PC-9 (cell line): ENCODE measurements around the gene FAM169A. TPM values are rescaled to one million over a fixed set of nuclear protein-coding genes. Genes with fewer than 3 reads are reported as not detected.
"Not testable (repeated sequence)": the region's sequence is repeated elsewhere in the genome, so short reads cannot be mapped to it uniquely, and the experiment has no call there.

ENCODE experiments used
- Bru-seq: library from RNA; stranded (reverse); fragments of 400-500 nt; gene quantifications from one replicate; lab custom pipeline; 2021; lab: Mats Ljungman, UMichigan
- BruChase-seq, 2 experiments: library from RNA; stranded (reverse); fragments of 400-500 nt; gene quantifications; one replicate each; lab custom pipeline; 2021; lab: Mats Ljungman, UMichigan
- BruUV-seq: library from RNA; stranded (reverse); fragments of 400-500 nt; replicated peaks from 2 replicates; lab custom pipeline; 2021; lab: Mats Ljungman, UMichigan
- CTCF ChIA-PET: fragments of 300-600 bp; sonication (Branson Sonifier 250); formaldehyde crosslinking; loops from one replicate; lab custom pipeline; 2022; ENCODE audit warnings: antibody characterized with exemption; lab: Charles Lee
- POLR2A ChIA-PET: fragments of 300-600 bp; sonication (Branson Sonifier 250); formaldehyde crosslinking; loops from one replicate; lab custom pipeline; 2022; ENCODE audit warnings: antibody characterized with exemption; ENCODE audit not compliant: unreplicated experiment; lab: Charles Lee
- DNase-seq, 2 experiments: peaks; one replicate each; pipeline versions ENCODE4 v3.0.0 to v3.0.0-alpha.2; 2015 to 2022; ENCODE audit warnings: mixed read lengths in 1 of 2
- H2AFZ ChIP-seq: fragments of 200-600 bp; sonication (generic); 2 replicates; pipeline ENCODE4 v1.8.1; 2017; ENCODE audit warnings: antibody characterized with exemption
- H3F3A ChIP-seq: fragments of 200-600 bp; sonication (generic); 2 replicates; pipeline ENCODE4 v1.8.1; 2017; ENCODE audit warnings: antibody characterized with exemption, mild to moderate bottlenecking, low read depth; ENCODE audit not compliant: insufficient read depth
- H3K27ac ChIP-seq: fragments of 200-600 bp; sonication (generic); 2 replicates; pipeline ENCODE4 v1.6.1; 2016; ENCODE audit warnings: mixed run types
- H3K27me3 ChIP-seq: fragments of 200-600 bp; sonication (generic); 2 replicates; pipeline ENCODE4 v1.6.1; 2016; ENCODE audit warnings: low read depth, mixed run types; ENCODE audit not compliant: insufficient read depth
- H3K36me3 ChIP-seq: fragments of 200-600 bp; sonication (generic); 2 replicates; pipeline ENCODE4 v1.6.1; 2016; ENCODE audit warnings: low read depth, mixed run types
- H3K4me1 ChIP-seq: fragments of 200-600 bp; sonication (generic); replicated peaks from 2 replicates; pipeline ENCODE4 v1.6.1; 2016; ENCODE audit warnings: mixed run types; ENCODE audit not compliant: insufficient read depth
- H3K4me2 ChIP-seq: fragments of 200-600 bp; sonication (generic); 2 replicates; pipeline ENCODE4 v1.6.1; 2017; ENCODE audit warnings: mixed run types
- H3K4me3 ChIP-seq: fragments of 200-600 bp; sonication (generic); 2 replicates; pipeline ENCODE4 v1.6.1; 2016; ENCODE audit warnings: mixed run types
- H3K79me2 ChIP-seq: fragments of 200-600 bp; sonication (generic); 2 replicates; pipeline ENCODE4 v1.6.1; 2017; ENCODE audit warnings: low read depth, mixed run types
- H3K9me2 ChIP-seq: fragments of 200-600 bp; sonication (generic); 2 replicates; pipeline ENCODE4 v1.8.1; 2017; ENCODE audit warnings: mild to moderate bottlenecking; ENCODE audit not compliant: insufficient read depth
- H3K9me3 ChIP-seq: fragments of 200-600 bp; sonication (generic); 2 replicates; pipeline ENCODE4 v1.8.1; 2016; ENCODE audit warnings: low read depth; ENCODE audit not compliant: insufficient read depth
- H4K20me1 ChIP-seq: fragments of 200-600 bp; sonication (generic); 2 replicates; pipeline ENCODE4 v1.8.1; 2017; ENCODE audit not compliant: insufficient read depth
- EZH2 ChIP-seq: fragments of 200-600 bp; sonication (generic); IDR thresholded peaks from 2 replicates; pipeline ENCODE4 v1.8.0; 2017; ENCODE audit warnings: antibody characterized with exemption, low read depth
- intact Hi-C: fragments of 100-400 bp; cut with micrococcal nuclease; formaldehyde crosslinking; loops from one replicate; pipeline ENCODE4 v1.10.0; 2022; ENCODE audit not compliant: unreplicated experiment
- long read RNA-seq: library from polyadenylated mRNA; stranded (forward); transcript quantifications from one replicate; pipeline ENCODE4 v2.0.0, GENCODE V29; 2022
- total RNA-seq: library from RNA; stranded (reverse); gene quantifications from 2 replicates; pipeline ENCODE4 v1.2.3, GENCODE V29; 2021
- TF ChIP-seq, protein P1 (sequence below): fragments of 200-600 bp; sonication (generic); conservative IDR thresholded peaks from 2 replicates; pipeline ENCODE4 v1.6.1; 2017; ENCODE audit warnings: mixed run types, antibody characterized with exemption, mild to moderate bottlenecking, moderate library complexity

Gene FAM169A
- total RNA-seq (2.1 and 3.9 TPM in 2 replicates), Bru-seq, nascent RNA (percentile 51 among the genes with signal in this experiment), BruChase-seq, experiment 1, labeled RNA remaining after a 2-hour chase (percentile 45 among the genes with signal in this experiment), BruChase-seq, experiment 2, labeled RNA remaining after a 6-hour chase (percentile 48 among the genes with signal in this experiment)
- long read RNA-seq, partial matches to known transcripts = 0 of 2 reads
- long read RNA-seq, other reads (novel, unspliced or antisense) = 2 of 2 reads

DNA sequence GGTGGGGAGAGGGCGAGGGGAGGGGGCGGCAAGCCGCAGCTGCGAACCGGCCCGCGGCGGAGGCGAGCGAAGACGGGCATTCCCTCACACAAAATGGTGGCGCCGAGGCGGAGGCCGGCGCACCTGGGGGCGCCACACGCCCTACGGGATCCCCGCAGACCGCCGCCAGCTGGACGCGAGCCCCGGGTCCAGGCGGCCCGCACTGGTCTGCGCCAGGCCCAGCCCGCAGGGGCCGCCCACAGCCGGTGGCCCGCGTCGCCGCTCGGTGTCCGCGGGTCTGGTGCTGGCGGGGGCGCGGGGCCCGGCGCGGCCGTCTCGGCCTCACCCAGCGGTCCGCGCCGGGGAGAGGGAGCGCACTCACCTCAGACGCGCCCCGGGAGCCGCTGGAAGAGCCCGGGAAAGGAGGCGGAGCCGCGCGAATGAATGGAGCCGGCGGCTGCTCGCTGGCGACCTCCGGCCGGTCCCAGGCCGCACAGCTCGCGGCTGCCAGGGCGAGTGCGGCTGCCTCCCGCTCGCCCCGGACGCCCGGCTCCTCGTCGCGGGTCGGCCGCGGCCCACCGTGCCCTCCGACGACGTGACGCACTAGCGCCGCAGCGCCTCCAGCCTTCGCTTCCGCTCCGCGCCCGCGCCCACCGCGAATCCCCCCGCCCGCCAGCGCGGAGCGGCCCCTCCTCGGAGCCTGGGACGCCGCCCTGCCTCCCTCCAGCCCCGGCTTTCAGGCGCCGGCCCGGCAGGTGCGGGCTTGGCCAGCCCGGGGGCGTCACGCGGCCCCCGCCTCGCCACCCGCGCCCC is at the start of gene FAM169A:
TSS of gene FAM169A (minus strand) at position 584 of the 792 bp plus-strand sequence. CDS start 24,711 bp downstream, outside the sequence.
- no peak for TF ChIP-seq EZH2
- TF ChIP-seq, protein P1, sequence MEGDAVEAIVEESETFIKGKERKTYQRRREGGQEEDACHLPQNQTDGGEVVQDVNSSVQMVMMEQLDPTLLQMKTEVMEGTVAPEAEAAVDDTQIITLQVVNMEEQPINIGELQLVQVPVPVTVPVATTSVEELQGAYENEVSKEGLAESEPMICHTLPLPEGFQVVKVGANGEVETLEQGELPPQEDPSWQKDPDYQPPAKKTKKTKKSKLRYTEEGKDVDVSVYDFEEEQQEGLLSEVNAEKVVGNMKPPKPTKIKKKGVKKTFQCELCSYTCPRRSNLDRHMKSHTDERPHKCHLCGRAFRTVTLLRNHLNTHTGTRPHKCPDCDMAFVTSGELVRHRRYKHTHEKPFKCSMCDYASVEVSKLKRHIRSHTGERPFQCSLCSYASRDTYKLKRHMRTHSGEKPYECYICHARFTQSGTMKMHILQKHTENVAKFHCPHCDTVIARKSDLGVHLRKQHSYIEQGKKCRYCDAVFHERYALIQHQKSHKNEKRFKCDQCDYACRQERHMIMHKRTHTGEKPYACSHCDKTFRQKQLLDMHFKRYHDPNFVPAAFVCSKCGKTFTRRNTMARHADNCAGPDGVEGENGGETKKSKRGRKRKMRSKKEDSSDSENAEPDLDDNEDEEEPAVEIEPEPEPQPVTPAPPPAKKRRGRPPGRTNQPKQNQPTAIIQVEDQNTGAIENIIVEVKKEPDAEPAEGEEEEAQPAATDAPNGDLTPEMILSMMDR = no peak
- CTCF ChIA-PET = interaction anchor here (0.5 to 0.7 kb wide), 2 partner anchors 37 to 202 kb away, joined by 3 to 4 read pairs; no protein-coding TSS in a partner anchor
- DNase-seq = peak; percentile 41 to 68
- Histone ChIP-seq H2AFZ (peak within 1 kb of the TSS; percentile 98), H3F3A (peaks cover 16% of the 10 kb centered on the region; the same call in 1 of the 2 replicates), H3K36me3 (no peaks in the 10 kb centered on the region), H3K4me1 (peaks cover 9% of the 10 kb centered on the region), H3K27ac (no peak within 1 kb of the TSS), H3K27me3 (no peaks in the 10 kb centered on the region), H3K9me2 (no peaks in the 10 kb centered on the region), H3K4me3 (peak within 1 kb of the TSS; percentile 95), H4K20me1 (no peaks in the 10 kb centered on the region), H3K79me2 (0 out of 2 replicates have a peak, but pooled peaks cover 3% of the 10 kb centered on the region), H3K4me2 (peak within 1 kb of the TSS; percentile 82), H3K9me3 (no peaks in the 10 kb centered on the region)
- no TSS peak for BruUV-seq
- intact Hi-C loops = loop anchor here (10.0 kb wide), 1 partner anchor 101 kb away; the partner anchor contains the start of genes GFM2 and NSA2
- POLR2A ChIA-PET = interaction anchor here (0.6 kb wide), 1 partner anchor 471 kb away, joined by 4 read pairs; the partner anchor contains the start of gene HMGCR

DNA sequence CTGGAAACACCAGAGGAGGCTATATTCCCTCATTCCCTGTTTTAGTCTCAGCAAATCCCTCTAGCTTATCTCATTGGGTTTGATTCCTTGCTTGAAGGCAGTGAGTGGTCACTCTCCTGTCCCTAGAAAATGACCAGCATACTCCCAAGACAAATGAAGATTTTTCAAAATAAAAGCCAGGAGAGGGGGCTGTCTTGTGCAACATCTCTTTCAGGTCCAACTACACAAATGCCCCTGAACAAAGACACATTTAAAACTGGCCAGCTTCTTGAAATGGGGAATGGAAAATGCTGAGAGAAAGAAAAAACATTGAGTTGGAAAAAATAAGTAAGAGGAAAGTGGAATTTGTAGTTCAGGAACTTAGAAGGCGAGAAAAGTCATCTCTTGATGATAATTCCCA is 49.3 kb upstream of the FAM169A start:
- H2AFZ ChIP-seq = no peak overlapping the region
- H3F3A ChIP-seq = peaks cover 14% of the 10 kb centered on the region
- TF ChIP-seq, protein P1 = no peak
- no peak for TF ChIP-seq EZH2
- no peak overlapping the region for H3K4me2 ChIP-seq
- no peak overlapping the region for H3K4me3 ChIP-seq
- no peaks in the 10 kb centered on the region for H3K27me3 ChIP-seq
- no peaks in the 10 kb centered on the region for H3K36me3 ChIP-seq
- no peak overlapping the region for H3K27ac ChIP-seq
- ChIA-PET POLR2A (interaction anchor here (0.6 kb wide), 1 partner anchor 196 kb away, joined by 3 read pairs; no protein-coding TSS in a partner anchor), CTCF (no interaction called here)
- no peaks in the 10 kb centered on the region for H3K9me2 ChIP-seq
- no peaks in the 10 kb centered on the region for H4K20me1 ChIP-seq
- H3K4me1 ChIP-seq = peaks cover 22% of the 10 kb centered on the region
- H3K79me2 ChIP-seq = no peaks in the 10 kb centered on the region
- DNase-seq = no peak
- BruUV-seq = no TSS peak
- H3K9me3 ChIP-seq = peaks cover 8% of the 10 kb centered on the region; the same call in 1 of the 2 replicates
- intact Hi-C loops = loop anchor here (5.0 kb wide), 2 partner anchors 153 to 1013 kb away; no protein-coding TSS in a partner anchor

DNA sequence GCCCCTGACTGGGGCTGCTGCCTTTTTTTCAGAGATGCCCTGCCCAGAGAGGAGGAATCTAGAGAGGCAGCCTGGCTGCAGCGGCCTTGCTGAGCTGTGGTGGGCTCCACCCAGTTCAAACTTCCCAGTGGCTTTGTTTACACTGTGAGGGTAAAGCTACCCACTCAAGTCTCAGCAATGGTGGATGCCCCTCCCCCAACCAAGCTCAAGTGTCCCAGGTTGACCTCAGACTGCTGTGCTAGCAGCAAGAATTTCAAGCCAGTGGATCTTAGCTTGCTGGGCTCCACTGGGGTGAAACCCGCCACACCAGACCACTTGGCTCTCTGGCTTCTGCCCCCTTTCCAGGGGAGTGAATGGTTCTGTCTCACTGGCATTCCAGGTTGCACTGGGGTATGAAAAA is 45.2 kb upstream of the FAM169A start:
- intact Hi-C loops, H3K27ac ChIP-seq, POLR2A ChIA-PET, H4K20me1 ChIP-seq, H3K4me2 ChIP-seq, H3K27me3 ChIP-seq, DNase-seq, H3F3A ChIP-seq, BruUV-seq, H3K36me3 ChIP-seq, H3K9me3 ChIP-seq, H3K79me2 ChIP-seq, H3K9me2 ChIP-seq, H2AFZ ChIP-seq, H3K4me1 ChIP-seq, H3K4me3 ChIP-seq, CTCF ChIA-PET: not testable (repeated sequence)

DNA sequence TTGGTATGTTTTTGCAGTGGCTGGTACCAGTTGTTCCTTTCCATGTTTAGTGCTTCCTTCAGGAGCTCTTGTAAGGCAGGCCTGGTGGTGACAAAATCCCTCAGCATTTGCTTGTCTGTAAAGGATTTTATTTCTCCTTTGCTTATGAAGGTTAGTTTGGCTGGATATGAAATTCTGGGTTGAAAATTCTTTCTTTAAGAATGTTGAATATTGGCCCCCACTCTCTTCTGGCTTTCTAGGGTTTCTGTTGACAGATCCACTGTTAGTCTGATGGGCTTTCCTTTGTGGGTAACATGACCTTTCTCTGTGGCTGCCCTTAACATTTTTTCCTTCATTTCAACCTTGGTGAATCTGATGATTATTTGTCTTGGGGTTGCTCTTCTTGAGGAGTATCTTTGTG is 43.7 kb upstream of the FAM169A start:
- H3F3A ChIP-seq, H3K9me3 ChIP-seq, H3K27ac ChIP-seq, POLR2A ChIA-PET, H3K9me2 ChIP-seq, H3K79me2 ChIP-seq, H3K4me3 ChIP-seq, H3K4me2 ChIP-seq, CTCF ChIA-PET, H3K4me1 ChIP-seq, H4K20me1 ChIP-seq, intact Hi-C loops, BruUV-seq, H3K36me3 ChIP-seq, DNase-seq, H2AFZ ChIP-seq, H3K27me3 ChIP-seq: not testable (repeated sequence)

DNA sequence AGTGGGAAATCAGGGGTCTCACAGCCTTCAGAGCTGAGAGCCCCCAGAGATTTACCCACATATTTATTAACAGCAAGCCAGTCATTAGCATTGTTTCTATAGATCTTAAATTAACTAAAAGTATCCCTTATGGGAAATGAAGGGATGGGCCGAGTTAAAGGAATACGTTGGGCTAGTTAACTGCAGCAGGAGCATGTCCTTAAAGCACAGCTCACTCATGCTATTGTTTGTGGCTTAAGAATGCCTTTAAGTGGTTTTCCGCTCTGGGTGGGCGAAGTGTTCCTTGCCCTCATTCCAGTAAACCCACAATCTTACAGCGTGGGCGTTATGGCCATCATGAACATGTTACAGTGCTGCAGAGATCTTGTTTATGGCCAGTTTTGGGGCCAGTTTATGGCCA is 42.0 kb upstream of the FAM169A start:
- H3K9me3 ChIP-seq, H3F3A ChIP-seq, H4K20me1 ChIP-seq, CTCF ChIA-PET, H3K4me2 ChIP-seq, H3K9me2 ChIP-seq, H3K36me3 ChIP-seq, H3K27me3 ChIP-seq, BruUV-seq, intact Hi-C loops, DNase-seq, H3K4me3 ChIP-seq, H3K4me1 ChIP-seq, POLR2A ChIA-PET, H2AFZ ChIP-seq, H3K79me2 ChIP-seq, H3K27ac ChIP-seq: not testable (repeated sequence)
